Lung (tissue), 12 donors: ENCODE results near the gene CORT. TPM values are rescaled to one million over a fixed set of nuclear protein-coding genes. Genes with fewer than 3 reads are reported as not detected.
"Not testable (repeated sequence)": the region's sequence is repeated elsewhere in the genome, so short reads cannot be mapped to it uniquely, and the experiment has no call there.

Source experiments
- ATAC-seq: fragments of 200-7000 bp; cut with Tn5 transposase; one replicate; pipeline ENCODE4 v1.9.1; 2020; ENCODE audit warnings: moderate number of reproducible peaks; ENCODE audit not compliant: insufficient read depth, low FRiP score
- DNase-seq, 3 donors: peaks; one replicate each; pipeline ENCODE4 v3.0.0-alpha.2; 2013 to 2017
- H3K27ac ChIP-seq, 2 donors: one replicate each; pipeline ENCODE4 v1.5.1; 2013; ENCODE audit warnings: mild to moderate bottlenecking in 2 of 2, moderate library complexity in 2 of 2, control low read depth in 1 of 2, inconsistent platforms in 1 of 2, low read depth in 1 of 2, low read length in 1 of 2
- H3K27me3 ChIP-seq, 3 donors: one replicate each; pipeline ENCODE4 v1.5.1; 2013; ENCODE audit warnings: low read length in 2 of 3; ENCODE audit not compliant: control insufficient read depth in 3 of 3, insufficient read depth in 3 of 3
- H3K36me3 ChIP-seq, 4 donors: one replicate each; pipeline ENCODE4 v1.5.1; 2013; ENCODE audit warnings: low read length in 4 of 4, mild to moderate bottlenecking in 1 of 4, moderate library complexity in 1 of 4; ENCODE audit not compliant: control insufficient read depth in 4 of 4, insufficient read depth in 4 of 4
- H3K4me1 ChIP-seq, 5 donors: one replicate each; pipeline ENCODE4 v1.5.1; 2013; ENCODE audit warnings: low read length in 5 of 5, mild to moderate bottlenecking in 2 of 5, moderate library complexity in 1 of 5; ENCODE audit not compliant: control insufficient read depth in 5 of 5, insufficient read depth in 5 of 5
- H3K4me3 ChIP-seq: one replicate; pipeline ENCODE4 v1.5.1; 2013; ENCODE audit warnings: mild to moderate bottlenecking, control low read depth, moderate library complexity
- H3K9ac ChIP-seq, 2 donors: one replicate each; pipeline ENCODE4 v1.5.1; 2013; ENCODE audit warnings: low read length in 2 of 2, control low read depth in 1 of 2; ENCODE audit not compliant: insufficient read depth in 1 of 2
- H3K9me3 ChIP-seq, 4 donors: one replicate each; pipeline ENCODE4 v1.5.1; 2013; ENCODE audit warnings: low read length in 3 of 4, mild to moderate bottlenecking in 1 of 4, moderate library complexity in 1 of 4; ENCODE audit not compliant: control insufficient read depth in 4 of 4, insufficient read depth in 3 of 4
- WGBS, 2 donors: extraction: QIAGEN DNeasy Blood & Tissue Kit; methylation state at CpG; one replicate each; pipeline ENCODE4 v1.1.7; 2013; 5-methylcytosine and 5-hydroxymethylcytosine counted together
- polyA plus RNA-seq, 2 donors: library from polyadenylated mRNA; stranded (reverse); fragments of 200-250 nt; gene quantifications; one replicate each; pipeline ENCODE4 v1.2.1, GENCODE V29; 2013
- total RNA-seq, 2 donors: library from RNA; depleted of rRNA in 1 of 2; stranded (reverse); fragments of >200 nt in 1 of 2; gene quantifications; one replicate each; pipeline ENCODE4 v1.2.1, GENCODE V29; 2014 to 2021
- TF ChIP-seq, protein P1 (sequence below): IDR thresholded peaks from 2 replicates; pipeline ENCODE4 v1.5.1; 2012; ENCODE audit warnings: mild to moderate bottlenecking; ENCODE audit errors: control extremely low read depth, extremely low read depth
- donor health status: control.
- donor health status: control.
- donor health status: Bipolar disorder and iron deficiency.
- donor health status: healthy.
- donor health status: DM: yes; HTN: yes; CAD: no.

Gene CORT
- total and polyA plus RNA-seq, 4 donors = 0.10 to 0.40 (median 0.20) TPM; not detected in 1

DNA sequence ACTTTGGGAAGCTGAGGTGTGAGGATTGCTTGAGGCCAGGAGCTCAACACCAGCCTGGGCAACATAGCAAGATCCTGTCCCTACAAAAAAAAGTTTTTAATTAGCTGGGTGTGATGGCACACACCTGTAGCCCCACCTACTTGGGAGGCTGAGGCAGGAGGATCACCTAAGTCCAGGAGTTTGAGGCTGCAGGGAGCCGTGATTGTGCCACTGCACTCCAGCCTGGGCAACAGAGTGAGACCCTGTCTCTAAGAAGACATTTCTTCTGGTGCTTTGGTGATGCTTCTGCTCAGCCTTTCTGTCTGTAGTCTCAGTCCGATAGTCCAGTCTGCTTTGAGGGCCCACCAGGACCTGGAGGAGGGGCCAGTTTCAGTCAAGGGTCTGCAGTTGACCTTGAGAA is 42.6 kb upstream of the CORT start:
- Histone ChIP-seq H3K9me3 (no peaks in the 10 kb centered on the region), H3K27ac (no peak overlapping the region), H3K9ac (no peak overlapping the region), H3K36me3 (peaks cover 20 to 60% (median 48%) of the 10 kb centered on the region in 4 donors), H3K4me3 (no peak overlapping the region), H3K27me3 (no peaks in the 10 kb centered on the region), H3K4me1 (no peaks in the 10 kb centered on the region)
- TF ChIP-seq, protein P1, sequence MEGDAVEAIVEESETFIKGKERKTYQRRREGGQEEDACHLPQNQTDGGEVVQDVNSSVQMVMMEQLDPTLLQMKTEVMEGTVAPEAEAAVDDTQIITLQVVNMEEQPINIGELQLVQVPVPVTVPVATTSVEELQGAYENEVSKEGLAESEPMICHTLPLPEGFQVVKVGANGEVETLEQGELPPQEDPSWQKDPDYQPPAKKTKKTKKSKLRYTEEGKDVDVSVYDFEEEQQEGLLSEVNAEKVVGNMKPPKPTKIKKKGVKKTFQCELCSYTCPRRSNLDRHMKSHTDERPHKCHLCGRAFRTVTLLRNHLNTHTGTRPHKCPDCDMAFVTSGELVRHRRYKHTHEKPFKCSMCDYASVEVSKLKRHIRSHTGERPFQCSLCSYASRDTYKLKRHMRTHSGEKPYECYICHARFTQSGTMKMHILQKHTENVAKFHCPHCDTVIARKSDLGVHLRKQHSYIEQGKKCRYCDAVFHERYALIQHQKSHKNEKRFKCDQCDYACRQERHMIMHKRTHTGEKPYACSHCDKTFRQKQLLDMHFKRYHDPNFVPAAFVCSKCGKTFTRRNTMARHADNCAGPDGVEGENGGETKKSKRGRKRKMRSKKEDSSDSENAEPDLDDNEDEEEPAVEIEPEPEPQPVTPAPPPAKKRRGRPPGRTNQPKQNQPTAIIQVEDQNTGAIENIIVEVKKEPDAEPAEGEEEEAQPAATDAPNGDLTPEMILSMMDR = no peak
- ATAC-seq (no peak), DNase-seq (no peak)
- 95 to 97% methylated on average over 2 of the region's 2 CpGs for WGBS, 2 donors

DNA sequence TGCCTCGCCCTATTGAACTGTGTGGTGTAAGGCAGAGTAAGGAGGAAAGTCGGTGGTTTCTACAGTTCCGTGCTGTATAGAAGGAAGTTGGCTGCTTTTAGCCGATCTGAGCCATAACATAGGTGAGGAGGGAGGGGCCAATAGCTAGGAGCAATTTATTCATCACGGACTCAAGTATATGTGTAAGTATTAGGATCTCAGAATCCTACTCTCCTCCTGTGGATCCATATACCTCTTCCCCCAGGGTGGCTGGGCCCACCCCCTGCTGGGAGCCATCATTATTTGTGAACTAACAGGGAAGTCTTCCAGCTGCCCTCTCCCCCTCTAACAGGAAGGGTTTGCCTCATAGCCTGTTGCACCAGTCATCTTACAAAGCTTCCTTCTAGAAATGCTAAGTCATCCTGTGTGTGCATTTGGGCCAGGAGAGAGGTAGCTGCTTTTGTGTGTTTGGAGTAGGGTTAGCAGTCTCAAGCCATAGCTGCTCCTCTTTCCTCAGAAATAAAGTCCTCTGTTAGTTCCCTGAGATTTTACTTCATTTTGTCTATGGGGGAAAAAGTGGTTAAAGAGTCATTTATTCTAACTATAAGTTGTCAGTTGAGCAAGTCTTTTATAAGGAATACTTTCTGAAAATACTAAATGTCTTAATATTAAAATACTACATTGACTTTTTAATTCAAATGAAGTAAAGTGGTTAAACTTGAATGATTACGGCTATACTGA is 34.5 kb upstream of the CORT start:
- DNase-seq = peak in 1 of 3 donors; percentile 12
- Histone ChIP-seq H3K36me3 (peaks cover 20 to 45% (median 32%) of the 10 kb centered on the region in 4 donors), H3K9me3 (no peaks in the 10 kb centered on the region), H3K4me3 (no peak overlapping the region), H3K27me3 (no peaks in the 10 kb centered on the region), H3K27ac (peak overlapping the region in 1 of 2 donors; percentile 49), H3K4me1 (no peaks in the 10 kb centered on the region), H3K9ac (no peak overlapping the region)
- ATAC-seq = peak; percentile 85
- WGBS, 2 donors = 44 to 66% methylated on average over 6 of the region's 6 CpGs
- TF ChIP-seq, protein P1 = no peak

DNA sequence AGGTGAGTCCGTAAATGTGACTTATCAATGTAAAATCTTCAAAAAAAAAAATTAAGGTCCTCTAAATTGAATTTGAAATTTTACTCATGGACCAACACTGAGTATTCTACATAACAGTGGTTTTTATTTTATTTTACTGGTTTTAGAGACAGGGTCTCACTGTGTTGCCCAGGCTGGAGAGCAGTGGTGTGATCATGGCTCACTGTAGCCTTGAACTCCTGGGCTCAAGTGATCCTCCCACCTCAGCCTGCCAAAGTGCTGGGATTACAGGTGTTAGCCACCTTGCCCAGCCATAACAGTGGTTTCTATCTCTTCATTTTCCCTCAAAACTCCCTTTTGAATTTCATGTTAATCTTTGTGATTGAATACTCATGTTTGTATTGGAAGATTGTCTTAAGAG is 33.9 kb upstream of the CORT start:
- H3K36me3 ChIP-seq = peaks cover 19 to 47% (median 35%) of the 10 kb centered on the region in 4 donors
- not testable (repeated sequence) for H3K9ac ChIP-seq, H3K4me3 ChIP-seq, H3K27ac ChIP-seq, ATAC-seq, H3K4me1 ChIP-seq, H3K27me3 ChIP-seq, DNase-seq, H3K9me3 ChIP-seq
- 92 to 94% methylated on average over 1 of the region's 1 CpG for WGBS, 2 donors

DNA sequence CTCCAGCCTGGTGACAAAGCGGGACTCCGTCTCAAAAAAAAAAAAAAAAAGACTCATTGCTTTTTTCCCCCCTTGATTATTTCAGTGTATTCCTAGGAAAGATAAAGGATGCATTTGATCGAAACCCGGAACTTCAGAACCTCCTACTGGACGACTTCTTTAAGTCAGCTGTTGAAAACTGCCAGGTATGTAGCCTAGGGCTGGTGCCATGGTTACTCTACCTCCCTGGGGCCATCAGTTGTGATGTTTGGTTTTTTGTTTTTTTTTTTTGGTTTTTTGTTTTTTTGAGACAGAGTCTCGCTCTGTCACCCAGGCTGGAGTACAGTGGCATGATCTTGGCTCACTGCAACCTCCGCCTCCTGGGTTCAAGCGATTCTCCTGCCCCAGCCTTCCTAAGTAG is 31.1 kb upstream of the CORT start:
- H3K9ac ChIP-seq = not testable (repeated sequence)
- 93 to 95% methylated on average over 8 of the region's 8 CpGs for WGBS, 2 donors
- H3K36me3 ChIP-seq = peaks cover 6 to 37% (median 16%) of the 10 kb centered on the region in 4 donors

More for the DNA sequence above, 31.1 kb upstream of the CORT start:
- H3K4me3 ChIP-seq, H3K4me1 ChIP-seq, H3K27me3 ChIP-seq, H3K27ac ChIP-seq, DNase-seq, ATAC-seq, H3K9me3 ChIP-seq: not testable (repeated sequence)
